Liver (tissue), 9 donors: ENCODE results near the gene SCAMP4. TPM values are rescaled to one million over a fixed set of nuclear protein-coding genes. Genes with fewer than 3 reads are reported as not detected.

ENCODE experiments used
- DNase-seq: peaks from one replicate; pipeline ENCODE4 v3.0.0-alpha.2; 2017; ENCODE audit warnings: low spot score
- H3K27ac ChIP-seq, 2 donors: one replicate each; pipeline ENCODE4 v1.7.0; 2013; ENCODE audit warnings: inconsistent platforms in 2 of 2, low read length in 2 of 2, control low read depth in 1 of 2, low read depth in 1 of 2, mild to moderate bottlenecking in 1 of 2
- H3K27me3 ChIP-seq, 4 donors: one replicate each; pipeline versions ENCODE4 v1.6.1 to v1.7.0; 2013; ENCODE audit warnings: low read length in 3 of 4, inconsistent platforms in 1 of 4, mild to moderate bottlenecking in 1 of 4, moderate library complexity in 1 of 4; ENCODE audit not compliant: control insufficient read depth in 4 of 4, insufficient read depth in 4 of 4
- H3K36me3 ChIP-seq, 4 donors: one replicate each; pipeline versions ENCODE4 v1.6.1 to v1.7.0; 2013; ENCODE audit warnings: low read length in 3 of 4, mild to moderate bottlenecking in 3 of 4, low read depth in 1 of 4, moderate library complexity in 1 of 4; ENCODE audit not compliant: control insufficient read depth in 4 of 4, insufficient read depth in 3 of 4
- H3K4me1 ChIP-seq, 4 donors: one replicate each; pipeline versions ENCODE4 v1.6.1 to v1.7.0; 2013; ENCODE audit warnings: low read length in 3 of 4, mild to moderate bottlenecking in 3 of 4, moderate library complexity in 1 of 4; ENCODE audit not compliant: control insufficient read depth in 4 of 4, insufficient read depth in 4 of 4
- H3K4me3 ChIP-seq, 3 donors: one replicate each; pipeline versions ENCODE4 v1.6.1 to v1.7.0; 2013; ENCODE audit warnings: low read length in 3 of 3, control low read depth in 1 of 3, low read depth in 1 of 3, mild to moderate bottlenecking in 1 of 3
- H3K9ac ChIP-seq, 2 donors: one replicate each; pipeline ENCODE4 v1.7.0; 2013; ENCODE audit warnings: low read length in 2 of 2, mild to moderate bottlenecking in 2 of 2, moderate library complexity in 2 of 2, control low read depth in 1 of 2, low read depth in 1 of 2
- H3K9me3 ChIP-seq, 4 donors: one replicate each; pipeline versions ENCODE4 v1.6.1 to v1.7.0; 2013; ENCODE audit warnings: low read length in 3 of 4; ENCODE audit not compliant: control insufficient read depth in 4 of 4
- FOXA2 ChIP-seq: IDR thresholded peaks from 2 replicates; pipeline ENCODE4 v1.6.1; 2016; ENCODE audit warnings: antibody characterized with exemption
- GABPA ChIP-seq, 2 donors: IDR thresholded peaks in 1 of 2; conservative IDR thresholded peaks in 1 of 2; 2 replicates each; pipeline ENCODE4 v1.6.1; 2016; ENCODE audit warnings: antibody characterized with exemption in 2 of 2, mild to moderate bottlenecking in 1 of 2, moderate library complexity in 1 of 2
- NR2F2 ChIP-seq: IDR thresholded peaks from 2 replicates; pipeline ENCODE4 v1.6.1; 2016; ENCODE audit warnings: antibody characterized with exemption
- RXRA ChIP-seq, 2 donors: IDR thresholded peaks; 2 replicates each; pipeline ENCODE4 v1.6.1; 2017 to 2018; ENCODE audit warnings: antibody characterized with exemption in 2 of 2, mild to moderate bottlenecking in 1 of 2
- SP1 ChIP-seq: IDR thresholded peaks from 2 replicates; pipeline ENCODE4 v1.6.1; 2018; ENCODE audit warnings: antibody characterized with exemption, mild to moderate bottlenecking
- TAF1 ChIP-seq: conservative IDR thresholded peaks from 2 replicates; pipeline ENCODE4 v1.6.1; 2016; ENCODE audit warnings: antibody characterized with exemption, mild to moderate bottlenecking
- WGBS: extraction: QIAGEN DNeasy Blood & Tissue Kit; methylation state at CpG from one replicate; pipeline ENCODE4 v1.1.7; 2013; 5-methylcytosine and 5-hydroxymethylcytosine counted together
- polyA plus RNA-seq, 2 donors: library from polyadenylated mRNA; stranded (reverse) in 1 of 2; unstranded in 1 of 2; fragments of 200-250 nt in 1 of 2; fragments of >200 nt in 1 of 2; fragmentation: Nextera tagmentation in 1 of 2; extraction: Ambion mirVana in 1 of 2; gene quantifications; one replicate each; pipeline versions ENCODE4 v1.2.1 to v1.2.3, GENCODE V29; 2013 to 2015
- total RNA-seq, 2 donors: library from RNA; depleted of rRNA; stranded (reverse); fragments of >200 nt; gene quantifications; one replicate each; pipeline ENCODE4 v1.2.3, GENCODE V29; 2014
- TF ChIP-seq, protein P1 (sequence below): IDR thresholded peaks from 2 replicates; pipeline ENCODE4 v1.6.1; 2016; ENCODE audit warnings: antibody characterized with exemption
- TF ChIP-seq, protein P2 (sequence below): IDR thresholded peaks from 2 replicates; pipeline ENCODE4 v1.6.1; 2016; ENCODE audit warnings: antibody characterized with exemption
- TF ChIP-seq, protein P3 (sequence below): fragments of 150-350 bp; IDR thresholded peaks from 2 replicates; pipeline ENCODE4 v1.5.1; 2017; ENCODE audit warnings: improper control_type of control experiment, low read depth, low read length; ENCODE audit not compliant: missing input control
- TF ChIP-seq, protein P4 (sequence below): IDR thresholded peaks from 2 replicates; pipeline ENCODE4 v1.6.1; 2016; ENCODE audit warnings: antibody characterized with exemption
- donor health status: healthy.
- donor health status: healthy.
- donor health status: healthy.
- donor health status: healthy.
- donor health status: healthy.

Gene SCAMP4
- total and polyA plus RNA-seq, 4 donors: 13.0 to 22.1 (median 16.6) TPM

DNA sequence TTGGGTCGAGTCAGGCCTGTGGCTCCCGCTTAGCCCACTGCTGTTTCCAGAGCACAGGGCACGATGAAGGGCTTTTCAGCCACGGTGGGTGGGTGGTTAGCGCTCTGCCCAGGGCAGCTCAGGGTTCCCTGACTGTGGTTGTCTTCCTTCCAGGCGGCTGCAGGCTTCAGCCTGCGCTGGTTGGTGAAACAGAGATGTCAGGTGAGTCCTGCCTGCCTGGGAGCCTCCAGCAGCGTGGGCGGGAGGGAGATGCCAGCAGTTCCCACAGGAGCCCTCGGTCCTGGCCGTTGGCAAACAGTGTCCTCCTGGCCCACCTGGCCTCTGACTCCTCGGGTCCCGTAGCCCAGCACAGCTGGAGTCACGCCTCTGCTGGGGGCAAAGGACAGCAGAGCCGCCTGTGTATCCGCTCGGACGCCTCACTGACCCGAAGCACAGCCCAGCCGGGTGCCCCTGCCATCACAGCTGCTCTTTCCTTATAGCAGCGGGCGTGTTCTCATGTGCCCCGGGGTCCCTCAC is 9.7 kb downstream of the SCAMP4 start (continued):
- TF ChIP-seq, protein P1, sequence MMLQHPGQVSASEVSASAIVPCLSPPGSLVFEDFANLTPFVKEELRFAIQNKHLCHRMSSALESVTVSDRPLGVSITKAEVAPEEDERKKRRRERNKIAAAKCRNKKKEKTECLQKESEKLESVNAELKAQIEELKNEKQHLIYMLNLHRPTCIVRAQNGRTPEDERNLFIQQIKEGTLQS: no peak
- TF ChIP-seq NR2F2 (no peak), TAF1 (no peak)

DNA sequence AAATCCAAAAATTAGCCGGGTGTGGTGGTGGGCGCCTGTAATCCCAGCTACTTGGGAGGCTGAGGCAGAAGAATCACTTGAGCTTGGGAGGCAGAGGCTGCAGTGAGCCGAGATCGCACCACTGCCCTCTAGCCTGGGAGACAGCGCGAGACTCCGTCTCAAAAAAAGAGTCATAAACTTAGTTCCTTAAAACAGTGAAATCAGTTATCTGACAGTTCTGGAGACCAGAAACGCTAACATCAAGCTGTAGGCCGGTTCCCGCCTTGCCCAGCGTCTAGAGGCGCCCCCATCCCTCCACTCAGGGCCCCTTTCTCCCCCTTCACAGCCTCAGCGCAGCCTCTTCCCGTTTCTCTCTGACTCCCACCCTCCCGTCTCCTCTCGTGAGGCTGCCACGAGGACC is 11.9 kb downstream of the SCAMP4 start:
- Histone ChIP-seq H3K4me3 (no peak overlapping the region), H3K9me3 (no peaks in the 10 kb centered on the region), H3K36me3 (peaks cover 0 to 34% (median 10%) of the 10 kb centered on the region in 4 donors), H3K27me3 (no peaks in the 10 kb centered on the region), H3K4me1 (no peaks in the 10 kb centered on the region), H3K9ac (no peak overlapping the region), H3K27ac (no peak overlapping the region)
- no peak for DNase-seq
- TF ChIP-seq GABPA (IDR thresholded peaks at IDR 0.05 in 1 of 2, conservative IDR thresholded peaks at IDR 0.05 in 1 of 2) (no peak), RXRA (IDR thresholded peaks at IDR 0.05) (no peak)
- TF ChIP-seq, protein P2, sequence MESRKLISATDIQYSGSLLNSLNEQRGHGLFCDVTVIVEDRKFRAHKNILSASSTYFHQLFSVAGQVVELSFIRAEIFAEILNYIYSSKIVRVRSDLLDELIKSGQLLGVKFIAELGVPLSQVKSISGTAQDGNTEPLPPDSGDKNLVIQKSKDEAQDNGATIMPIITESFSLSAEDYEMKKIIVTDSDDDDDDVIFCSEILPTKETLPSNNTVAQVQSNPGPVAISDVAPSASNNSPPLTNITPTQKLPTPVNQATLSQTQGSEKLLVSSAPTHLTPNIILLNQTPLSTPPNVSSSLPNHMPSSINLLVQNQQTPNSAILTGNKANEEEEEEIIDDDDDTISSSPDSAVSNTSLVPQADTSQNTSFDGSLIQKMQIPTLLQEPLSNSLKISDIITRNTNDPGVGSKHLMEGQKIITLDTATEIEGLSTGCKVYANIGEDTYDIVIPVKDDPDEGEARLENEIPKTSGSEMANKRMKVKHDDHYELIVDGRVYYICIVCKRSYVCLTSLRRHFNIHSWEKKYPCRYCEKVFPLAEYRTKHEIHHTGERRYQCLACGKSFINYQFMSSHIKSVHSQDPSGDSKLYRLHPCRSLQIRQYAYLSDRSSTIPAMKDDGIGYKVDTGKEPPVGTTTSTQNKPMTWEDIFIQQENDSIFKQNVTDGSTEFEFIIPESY: no peak
- TF ChIP-seq, protein P3, sequence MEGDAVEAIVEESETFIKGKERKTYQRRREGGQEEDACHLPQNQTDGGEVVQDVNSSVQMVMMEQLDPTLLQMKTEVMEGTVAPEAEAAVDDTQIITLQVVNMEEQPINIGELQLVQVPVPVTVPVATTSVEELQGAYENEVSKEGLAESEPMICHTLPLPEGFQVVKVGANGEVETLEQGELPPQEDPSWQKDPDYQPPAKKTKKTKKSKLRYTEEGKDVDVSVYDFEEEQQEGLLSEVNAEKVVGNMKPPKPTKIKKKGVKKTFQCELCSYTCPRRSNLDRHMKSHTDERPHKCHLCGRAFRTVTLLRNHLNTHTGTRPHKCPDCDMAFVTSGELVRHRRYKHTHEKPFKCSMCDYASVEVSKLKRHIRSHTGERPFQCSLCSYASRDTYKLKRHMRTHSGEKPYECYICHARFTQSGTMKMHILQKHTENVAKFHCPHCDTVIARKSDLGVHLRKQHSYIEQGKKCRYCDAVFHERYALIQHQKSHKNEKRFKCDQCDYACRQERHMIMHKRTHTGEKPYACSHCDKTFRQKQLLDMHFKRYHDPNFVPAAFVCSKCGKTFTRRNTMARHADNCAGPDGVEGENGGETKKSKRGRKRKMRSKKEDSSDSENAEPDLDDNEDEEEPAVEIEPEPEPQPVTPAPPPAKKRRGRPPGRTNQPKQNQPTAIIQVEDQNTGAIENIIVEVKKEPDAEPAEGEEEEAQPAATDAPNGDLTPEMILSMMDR: no peak
- 89% methylated on average over 17 of the region's 17 CpGs for WGBS

DNA sequence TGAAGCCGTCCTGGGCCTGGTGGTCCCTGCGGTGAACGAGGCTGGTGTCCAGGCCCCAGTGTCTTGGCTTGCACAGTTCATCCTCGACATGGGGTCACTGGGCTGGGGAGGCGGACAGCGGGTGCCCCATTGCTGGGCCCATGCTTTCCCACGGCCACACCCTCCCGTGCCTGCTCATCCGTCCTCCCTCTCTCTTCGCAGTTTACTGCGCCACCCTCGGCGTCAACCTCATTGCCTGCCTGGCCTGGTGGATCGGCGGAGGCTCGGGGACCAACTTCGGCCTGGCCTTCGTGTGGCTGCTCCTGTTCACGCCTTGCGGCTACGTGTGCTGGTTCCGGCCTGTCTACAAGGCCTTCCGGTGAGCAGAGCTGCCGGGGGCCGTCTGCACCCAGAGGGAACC is 12.7 kb downstream of the SCAMP4 start:
- H3K9me3 ChIP-seq: no peaks in the 10 kb centered on the region
- H3K4me1 ChIP-seq: no peaks in the 10 kb centered on the region
- no peak overlapping the region for H3K4me3 ChIP-seq
- TF ChIP-seq SP1 (no peak), TAF1 (no peak), GABPA (IDR thresholded peaks at IDR 0.05 in 1 of 2, conservative IDR thresholded peaks at IDR 0.05 in 1 of 2) (no peak), FOXA2 (no peak), NR2F2 (no peak)
- TF ChIP-seq, protein P4, sequence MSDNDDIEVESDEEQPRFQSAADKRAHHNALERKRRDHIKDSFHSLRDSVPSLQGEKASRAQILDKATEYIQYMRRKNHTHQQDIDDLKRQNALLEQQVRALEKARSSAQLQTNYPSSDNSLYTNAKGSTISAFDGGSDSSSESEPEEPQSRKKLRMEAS: no peak
- TF ChIP-seq, protein P3: no peak
- TF ChIP-seq, protein P1: no peak
- DNase-seq: no peak
- no peaks in the 10 kb centered on the region for H3K27me3 ChIP-seq
- H3K27ac ChIP-seq: no peak overlapping the region
- no peak overlapping the region for H3K9ac ChIP-seq
- H3K36me3 ChIP-seq: peaks cover 3 to 33% (median 9%) of the 10 kb centered on the region in 4 donors
- WGBS: 96% methylated on average over 25 of the region's 25 CpGs
